A549 (cell line): ENCODE measurements around the gene TMSB10. TPM values are rescaled to one million over a fixed set of nuclear protein-coding genes. Genes with fewer than 3 reads are reported as not detected.
A peak's percentile ranks its signal among the peaks of the same experiment; 100 is the strongest.

Experiments used
- ATAC-seq, 2 experiments: fragments of 200-7000 bp in 1 of 2; fragments of >200 bp in 1 of 2; cut with Nextera tagmentation in 1 of 2; cut with Tn5 transposase in 1 of 2; 3 replicates each; pipeline versions ENCODE4 v1.8.0 to v1.9.1; 2018 to 2020; ENCODE audit warnings: mild to moderate bottlenecking in 1 of 2, moderate library complexity in 1 of 2
- CTCF ChIA-PET: fragments of 300-600 bp; sonication (Branson Sonifier 250); formaldehyde crosslinking; extraction: SDS; loops from one replicate; lab custom pipeline; 2021; ENCODE audit warnings: antibody characterized with exemption, inconsistent platforms; lab: Yijun Ruan, JAX
- POLR2A ChIA-PET: fragments of 350-600 bp; formaldehyde crosslinking; extraction: SDS; loops from one replicate; lab custom pipeline; 2021; ENCODE audit warnings: antibody characterized with exemption, inconsistent platforms; lab: Yijun Ruan, JAX
- DNase-seq, 2 experiments: peaks; one replicate each; pipeline versions ENCODE4 v3.0.0 to v3.0.0-alpha.2; 2011 to 2016; ENCODE audit warnings: low read depth in 1 of 2, low spot score in 1 of 2
- FAIRE-seq: peaks from 2 replicates; lab custom pipeline; 2011; peaks lifted over from hg19 to GRCh38; lab: Jason Lieb, UNC
- H3K27ac ChIP-seq, 2 experiments: fragments of >200 bp; sonication (Bioruptor Twin); formaldehyde crosslinking; 3 replicates each; pipeline ENCODE4 v1.5.1; 2016 to 2017
- H3K4me1 ChIP-seq: fragments of >200 bp; sonication (Bioruptor Twin); formaldehyde crosslinking; 3 replicates; pipeline ENCODE4 v1.6.1; 2016
- H3K4me2 ChIP-seq: fragments of >200 bp; sonication (Bioruptor Twin); formaldehyde crosslinking; 3 replicates; pipeline ENCODE4 v1.6.1; 2016
- H3K4me3 ChIP-seq: fragments of >200 bp; sonication (Bioruptor Twin); formaldehyde crosslinking; 3 replicates; pipeline ENCODE4 v1.5.1; 2016
- H3K9me3 ChIP-seq: fragments of >200 bp; sonication (Bioruptor Twin); formaldehyde crosslinking; 3 replicates; pipeline ENCODE4 v1.6.1; 2016
- CBX2 ChIP-seq: fragments of 200-600 bp; sonication (generic); IDR thresholded peaks from 2 replicates; pipeline ENCODE4 v1.6.1; 2016; ENCODE audit warnings: low read depth, mild to moderate bottlenecking, borderline replicate concordance
- CEBPB ChIP-seq, 2 experiments: fragments of >200 bp in 1 of 2; sonication (Bioruptor Twin) in 1 of 2; formaldehyde crosslinking in 1 of 2; IDR thresholded peaks; 2 replicates each; pipeline ENCODE4 v1.6.1; 2012 to 2016
- CHD2 ChIP-seq: fragments of 150-350 bp; IDR thresholded peaks from 2 replicates; pipeline ENCODE4 v1.6.1; 2014; ENCODE audit warnings: low read length; ENCODE audit not compliant: partially characterized antibody
- EHF ChIP-seq: fragments of 250-450 bp; sonication (Bioruptor Pico); IDR thresholded peaks from 2 replicates; pipeline ENCODE4 v1.5.0; 2020; ENCODE audit warnings: mild to moderate bottlenecking
- EP300 ChIP-seq, 2 experiments: fragments of >200 bp; sonication (Bioruptor Twin); formaldehyde crosslinking; IDR thresholded peaks; 2 replicates in 1 of 2; 3 replicates in 1 of 2; pipeline ENCODE4 v1.6.1; 2016 to 2017
- FOXS1 ChIP-seq: fragments of 250-450 bp; sonication (Bioruptor Pico); IDR thresholded peaks from 2 replicates; pipeline ENCODE4 v1.5.0; 2020; ENCODE audit warnings: mild to moderate bottlenecking, moderate library complexity
- HEYL ChIP-seq: fragments of 250-450 bp; sonication (Bioruptor Pico); IDR thresholded peaks from 2 replicates; pipeline ENCODE4 v1.8.0; 2021; ENCODE audit warnings: mild to moderate bottlenecking, moderate library complexity
- KDM1A ChIP-seq: fragments of 200-600 bp; sonication (generic); IDR thresholded peaks from 2 replicates; pipeline ENCODE4 v1.6.1; 2016; ENCODE audit warnings: low read depth, mild to moderate bottlenecking
- POLR2A ChIP-seq: IDR thresholded peaks from 2 replicates; pipeline ENCODE4 v1.6.1; 2012; ENCODE audit warnings: mild to moderate bottlenecking, low read length
- POLR2AphosphoS2 ChIP-seq: conservative IDR thresholded peaks from 2 replicates; pipeline ENCODE4 v1.6.1; 2012; ENCODE audit warnings: low read length, improper control_type of control experiment, inconsistent platforms
- RFX5 ChIP-seq: fragments of 450-650 bp; IDR thresholded peaks from 2 replicates; pipeline ENCODE4 v1.7.1; 2014; ENCODE audit warnings: antibody characterized with exemption, mild to moderate bottlenecking, moderate library complexity
- RNF2 ChIP-seq: fragments of 200-600 bp; sonication (generic); IDR thresholded peaks from 2 replicates; pipeline ENCODE4 v1.6.1; 2016; ENCODE audit warnings: low read depth, mild to moderate bottlenecking, antibody characterized with exemption, moderate library complexity, borderline replicate concordance
- ZFP36 ChIP-seq: fragments of 450-650 bp; IDR thresholded peaks from 2 replicates; pipeline ENCODE4 v1.6.1; 2014; ENCODE audit warnings: borderline replicate concordance; ENCODE audit not compliant: partially characterized antibody
- ZSCAN20 ChIP-seq: fragments of 250-450 bp; sonication (Bioruptor Pico); IDR thresholded peaks from 2 replicates; pipeline ENCODE4 v1.8.0; 2022; ENCODE audit warnings: mild to moderate bottlenecking, moderate library complexity
- WGBS: methylation state at CpG from one replicate; pipeline ENCODE4 v1.1.6; 2017; ENCODE audit errors: missing lambda C conversion rate; 5-methylcytosine and 5-hydroxymethylcytosine counted together
- polyA plus RNA-seq, 4 experiments: library from polyadenylated mRNA; depleted of rRNA in 3 of 4; stranded (reverse); fragments of >200 nt; fragmentation: RNase III in 1 of 4; extraction: RNeasy Plus Mini Kit Qiagen cat#74134 plus additional on column Dnase treatment in 1 of 4; gene quantifications; 2 replicates in 3 of 4; 3 replicates in 1 of 4; pipeline ENCODE4 v1.2.3, GENCODE V29; 2011 to 2017
- TF ChIP-seq, protein P1 (sequence below): fragments of 450-650 bp; IDR thresholded peaks from 2 replicates; pipeline ENCODE4 v1.6.1; 2014; ENCODE audit warnings: antibody characterized with exemption
- TF ChIP-seq, protein P2 (sequence below): IDR thresholded peaks from 2 replicates; pipeline ENCODE4 v1.6.1; 2012; ENCODE audit warnings: low read depth, borderline replicate concordance

TMSB10 gene
- polyA plus RNA-seq, 2 of the 4 experiments (the other 2 are of a cell fraction): 3,109 to 7,015 TPM

DNA sequence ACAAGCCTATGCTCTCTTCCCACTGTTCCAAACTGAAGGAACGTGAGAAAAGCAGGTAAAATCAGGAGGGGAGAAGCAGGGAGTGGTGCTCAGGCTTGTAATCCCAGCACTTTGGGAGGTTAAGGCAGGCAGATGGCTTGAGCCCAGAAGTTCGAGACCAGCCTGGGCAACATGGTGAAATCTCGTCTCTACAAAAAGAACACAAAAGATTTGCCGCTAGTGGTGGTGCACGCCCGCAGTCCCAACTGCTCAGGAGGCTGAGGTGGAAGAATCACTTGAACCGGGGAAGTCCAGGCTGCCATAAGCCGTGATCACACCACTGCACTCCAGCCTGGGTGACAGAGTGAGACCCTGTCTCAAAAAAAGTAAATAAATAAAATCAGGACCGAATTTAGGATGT lies 1.3 kb upstream of the TMSB10 start (continued):
- TF ChIP-seq, protein P1, sequence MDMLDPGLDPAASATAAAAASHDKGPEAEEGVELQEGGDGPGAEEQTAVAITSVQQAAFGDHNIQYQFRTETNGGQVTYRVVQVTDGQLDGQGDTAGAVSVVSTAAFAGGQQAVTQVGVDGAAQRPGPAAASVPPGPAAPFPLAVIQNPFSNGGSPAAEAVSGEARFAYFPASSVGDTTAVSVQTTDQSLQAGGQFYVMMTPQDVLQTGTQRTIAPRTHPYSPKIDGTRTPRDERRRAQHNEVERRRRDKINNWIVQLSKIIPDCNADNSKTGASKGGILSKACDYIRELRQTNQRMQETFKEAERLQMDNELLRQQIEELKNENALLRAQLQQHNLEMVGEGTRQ: no peak
- no peak for TF ChIP-seq RFX5

DNA sequence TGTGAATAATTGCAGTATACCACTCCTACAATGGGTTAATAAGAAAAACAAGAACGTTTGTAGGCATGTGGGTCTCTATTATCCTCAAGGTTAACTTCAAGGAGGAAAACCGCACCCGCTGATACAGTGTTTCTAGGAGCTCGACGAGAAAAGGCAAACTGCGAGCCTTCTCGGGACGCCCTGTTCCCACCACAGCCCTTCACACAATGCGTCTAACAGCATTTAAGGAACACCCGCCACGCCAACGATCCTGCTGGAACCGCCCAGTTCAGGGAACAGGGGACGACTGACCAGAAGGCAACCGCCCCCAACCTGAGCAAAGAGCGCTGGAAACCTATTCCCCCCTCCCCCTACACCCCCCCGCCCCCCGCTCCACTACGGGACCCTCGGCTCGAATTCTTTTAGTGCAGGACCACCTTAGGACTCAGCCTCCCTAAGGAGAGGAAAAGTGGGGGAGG lies 710 bp upstream of the TMSB10 start:
- ATAC-seq: peak; percentile 27 to 56; a peak in 5 of 6 replicates
- FAIRE-seq: no peak
- peak in 1 of 2 experiments; percentile 80 for DNase-seq
- Histone ChIP-seq H3K4me3 (peak overlapping the region; percentile 87), H3K27ac (peak overlapping the region; percentile 89 to 97), H3K4me2 (peak overlapping the region; percentile 92), H3K4me1 (peaks cover 16% of the 10 kb centered on the region), H3K9me3 (no peaks in the 10 kb centered on the region)
- TF ChIP-seq POLR2A (peak; percentile 56), EP300 (IDR thresholded peaks at IDR 0.05) (0 out of 5 replicates have a peak, but pooled peaks of 1 of the 2 experiments have one; percentile 4), FOXS1 (CRISPR knock-in tag) (no peak), CBX2 (no peak)
- ChIA-PET POLR2A (interaction anchor here (0.6 to 5.2 kb wide), 10 partner anchors 9 to 98 kb away, joined by 3 to 131 read pairs (median 4); no protein-coding TSS in a partner anchor), CTCF (interaction anchor here (0.9 to 9.9 kb wide), 3 partner anchors 15 to 23 kb away, joined by 4 to 178 read pairs (median 8); no protein-coding TSS in a partner anchor)
- 2% methylated on average over 21 of the region's 21 CpGs for WGBS

DNA sequence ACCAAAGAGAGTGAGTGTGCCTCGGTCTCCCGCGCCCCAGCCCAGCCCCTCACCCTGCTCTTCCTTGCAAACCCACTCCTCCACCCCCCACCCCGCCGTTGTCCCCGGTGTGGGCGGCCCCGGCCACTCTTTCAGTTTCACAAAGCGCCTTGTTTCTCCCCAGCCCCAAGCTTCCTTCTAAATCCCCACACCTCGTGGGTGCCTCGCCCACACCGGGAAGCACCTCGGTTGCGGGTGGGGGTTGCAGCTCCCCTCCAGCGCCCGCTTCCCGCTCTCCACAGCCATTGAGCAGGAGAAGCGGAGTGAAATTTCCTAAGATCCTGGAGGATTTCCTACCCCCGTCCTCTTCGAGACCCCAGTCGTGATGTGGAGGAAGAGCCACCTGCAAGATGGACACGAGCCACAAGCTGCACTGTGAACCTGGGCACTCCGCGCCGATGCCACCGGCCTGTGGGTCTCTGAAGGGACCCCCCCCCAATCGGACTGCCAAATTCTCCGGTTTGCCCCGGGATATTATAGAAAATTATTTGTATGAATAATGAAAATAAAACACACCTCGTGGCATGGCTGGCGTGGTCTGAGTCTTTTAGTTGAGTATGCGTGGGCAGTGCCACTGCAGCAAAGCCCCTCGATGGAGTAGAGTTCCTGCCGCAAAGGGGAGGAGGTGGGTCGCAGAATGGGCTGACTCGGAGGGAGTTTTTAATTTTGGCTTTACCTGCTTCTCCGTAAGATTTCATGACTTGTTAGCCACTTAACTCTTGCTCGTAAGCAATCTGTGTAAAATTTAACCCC lies 848 bp downstream of the TMSB10 start:
- peak overlapping the region; percentile 89 to 97 for H3K27ac ChIP-seq
- no peak for TF ChIP-seq EHF (CRISPR knock-in tag)
- 0 out of 2 replicates have a peak, but pooled peaks have one; percentile 24 for TF ChIP-seq RNF2
- TF ChIP-seq CHD2: no peak
- no peak for TF ChIP-seq ZFP36
- TF ChIP-seq, protein P1: no peak
- TF ChIP-seq, protein P2, sequence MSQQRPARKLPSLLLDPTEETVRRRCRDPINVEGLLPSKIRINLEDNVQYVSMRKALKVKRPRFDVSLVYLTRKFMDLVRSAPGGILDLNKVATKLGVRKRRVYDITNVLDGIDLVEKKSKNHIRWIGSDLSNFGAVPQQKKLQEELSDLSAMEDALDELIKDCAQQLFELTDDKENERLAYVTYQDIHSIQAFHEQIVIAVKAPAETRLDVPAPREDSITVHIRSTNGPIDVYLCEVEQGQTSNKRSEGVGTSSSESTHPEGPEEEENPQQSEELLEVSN: 0 out of 2 replicates have a peak, but pooled peaks have one; percentile 14
- TF ChIP-seq KDM1A: no peak
- no peak for TF ChIP-seq ZSCAN20 (CRISPR knock-in tag)
- no peak for TF ChIP-seq HEYL (CRISPR knock-in tag)
- no peak for TF ChIP-seq POLR2AphosphoS2
- no peak for TF ChIP-seq CEBPB (IDR thresholded peaks at IDR 0.05)
- TF ChIP-seq FOXS1 (CRISPR knock-in tag): no peak
- TF ChIP-seq, all 56 proteins: peak for 2
- peak overlapping the region; percentile 86 for H3K4me2 ChIP-seq
- H3K4me1 ChIP-seq: peaks cover 16% of the 10 kb centered on the region
- WGBS: 1% methylated on average over 37 of the region's 38 CpGs
- H3K4me3 ChIP-seq: peak overlapping the region; percentile 87
- FAIRE-seq: no peak
- ATAC-seq: peak; percentile 0 to 1; a peak in 2 of 6 replicates
- H3K9me3 ChIP-seq: no peaks in the 10 kb centered on the region
- CTCF ChIA-PET: interaction anchor here (0.8 to 9.9 kb wide), 4 partner anchors 15 to 40 kb away, joined by 3 to 178 read pairs (median 6); no protein-coding TSS in a partner anchor
- POLR2A ChIA-PET: interaction anchor here (0.7 to 5.2 kb wide), 10 partner anchors 8 to 414 kb away, joined by 3 to 131 read pairs (median 6); partner anchors contain the start of gene KCMF1
- peak in 1 of 2 experiments; percentile 29 for DNase-seq
